GM19035 (cell line): ENCODE measurements around the gene PTEN.

Experiments used
- ATAC-seq: cut with Tn5 transposase; IDR thresholded peaks from one replicate; pipeline ENCODE4 v1.9.1; 2021; ENCODE audit not compliant: unreplicated experiment

Gene PTEN

GRCh38 chr10:87915989-87916388 is 52.6 kb downstream of the PTEN start:
- ATAC-seq: no peak

GRCh38 chr10:87916515-87916914 is 53.1 kb downstream of the PTEN start:
- no peak for ATAC-seq

- ATAC-seq: no peak
Observed at GRCh38 chr10:87918254-87918859, 54.9 kb downstream of the PTEN start.

- ATAC-seq: no peak
Observed at GRCh38 chr10:87920538-87920937, 57.1 kb downstream of the PTEN start.

- ATAC-seq: no peak
Observed at GRCh38 chr10:87921931-87922688, 58.7 kb downstream of the PTEN start.

GRCh38 chr10:87923233-87923632 is 59.8 kb downstream of the PTEN start:
- no peak for ATAC-seq

- no peak for ATAC-seq
Observed at GRCh38 chr10:87925570-87925969, 62.1 kb downstream of the PTEN start.

GRCh38 chr10:87927091-87927490 is 63.7 kb downstream of the PTEN start:
- ATAC-seq: no peak

- no peak for ATAC-seq
Observed at GRCh38 chr10:87928996-87929395, 65.6 kb downstream of the PTEN start.

GRCh38 chr10:87930141-87930540 is 66.7 kb downstream of the PTEN start:
- no peak for ATAC-seq

GRCh38 chr10:87930934-87931835 is 67.8 kb downstream of the PTEN start:
- ATAC-seq: peak; percentile 31

- ATAC-seq: no peak
Observed at GRCh38 chr10:87931836-87932230, 68.4 kb downstream of the PTEN start.

GRCh38 chr10:87935290-87936141 is 72.1 kb downstream of the PTEN start:
- ATAC-seq: no peak

GRCh38 chr10:87940210-87940609 is 76.8 kb downstream of the PTEN start:
- ATAC-seq: no peak

GRCh38 chr10:87942884-87943527 is 79.6 kb downstream of the PTEN start:
- ATAC-seq: no peak

- no peak for ATAC-seq
Observed at GRCh38 chr10:87945984-87946383, 82.6 kb downstream of the PTEN start.

GRCh38 chr10:87952612-87953011 is 89.2 kb downstream of the PTEN start:
- ATAC-seq: no peak

- ATAC-seq: no peak
Observed at GRCh38 chr10:87956055-87956454, 92.6 kb downstream of the PTEN start.

GRCh38 chr10:87957702-87958101 is 94.3 kb downstream of the PTEN start:
- no peak for ATAC-seq

GRCh38 chr10:87960230-87960629 is 96.8 kb downstream of the PTEN start:
- no peak for ATAC-seq
